Osteoblast (primary cell): ENCODE data around the gene VLDLR. TPM values are rescaled to one million over a fixed set of nuclear protein-coding genes. Genes with fewer than 3 reads are reported as not detected.
A peak's percentile ranks its signal among the peaks of the same experiment; 100 is the strongest.

ENCODE experiments used
- DNase-seq: peaks from one replicate; pipeline ENCODE4 v3.0.0; 2011; ENCODE audit warnings: low spot score, mixed read lengths; ENCODE audit not compliant: insufficient read length; ENCODE audit errors: missing footprints
- H2AFZ ChIP-seq: 2 replicates; pipeline ENCODE4 v1.6.0; 2011; ENCODE audit warnings: mild to moderate bottlenecking, low read length
- H3K27ac ChIP-seq: 2 replicates; pipeline ENCODE4 v1.5.1; 2011; ENCODE audit warnings: mild to moderate bottlenecking, low read depth, low read length, moderate library complexity
- H3K27me3 ChIP-seq: 2 replicates; pipeline ENCODE4 v1.6.0; 2012; ENCODE audit warnings: mild to moderate bottlenecking, control low read depth, inconsistent platforms, low read length, moderate library complexity; ENCODE audit not compliant: insufficient read depth
- H3K36me3 ChIP-seq: 2 replicates; pipeline ENCODE4 v1.5.1; 2011; ENCODE audit warnings: mild to moderate bottlenecking, low read length, control low read depth, moderate library complexity; ENCODE audit not compliant: insufficient read depth
- H3K4me1 ChIP-seq: 2 replicates; pipeline ENCODE4 v1.5.1; 2011; ENCODE audit warnings: mild to moderate bottlenecking, low read length, control low read depth, moderate library complexity; ENCODE audit not compliant: insufficient read depth
- H3K4me2 ChIP-seq: 2 replicates; pipeline ENCODE4 v1.6.0; 2011; ENCODE audit warnings: mild to moderate bottlenecking, low read length; ENCODE audit not compliant: insufficient read depth
- H3K4me3 ChIP-seq: fragments of 200-600 bp; sonication (generic); 3 replicates; pipeline ENCODE4 v1.5.1; 2012; ENCODE audit warnings: mild to moderate bottlenecking, low read length, inconsistent platforms; ENCODE audit not compliant: insufficient read depth
- H3K79me2 ChIP-seq: 2 replicates; pipeline ENCODE4 v1.6.0; 2012; ENCODE audit warnings: mild to moderate bottlenecking, low read length, control low read depth, inconsistent platforms; ENCODE audit not compliant: insufficient read depth
- H3K9me3 ChIP-seq: 2 replicates; pipeline ENCODE4 v1.5.1; 2011; ENCODE audit warnings: low read depth, low read length, control low read depth
- H4K20me1 ChIP-seq: 2 replicates; pipeline ENCODE4 v1.6.0; 2012; ENCODE audit warnings: mild to moderate bottlenecking, low read length, control low read depth; ENCODE audit not compliant: insufficient read depth
- CTCF ChIP-seq: IDR thresholded peaks from 2 replicates; pipeline ENCODE4 v1.5.1; 2011; ENCODE audit warnings: mild to moderate bottlenecking, low read depth, low read length, moderate library complexity; ENCODE audit errors: extremely low read depth
- total RNA-seq: library from RNA; depleted of rRNA; stranded (reverse); fragments of >200 nt; gene quantifications from 2 replicates; pipeline ENCODE4 v1.2.3, GENCODE V29; 2012

The VLDLR gene
- total RNA-seq, 1 donor, result 10.1 TPM

- H3K27me3 ChIP-seq, result no peaks in the 10 kb centered on the region
- no peaks in the 10 kb centered on the region for H4K20me1 ChIP-seq
- no peaks in the 10 kb centered on the region for H3K4me1 ChIP-seq
- no peak overlapping the region for H3K4me3 ChIP-seq
- no peaks in the 10 kb centered on the region for H3K79me2 ChIP-seq
- H3K27ac ChIP-seq, result no peak overlapping the region
- H3K36me3 ChIP-seq, result no peaks in the 10 kb centered on the region
- H3K9me3 ChIP-seq, result no peaks in the 10 kb centered on the region
- no peak for TF ChIP-seq CTCF
- no peak overlapping the region for H3K4me2 ChIP-seq
- no peak for DNase-seq
- H2AFZ ChIP-seq, result no peak overlapping the region
These were observed 21.7 kb upstream of the VLDLR start for GRCh38 chr9:2599896-2600295.

GRCh38 chr9:2600307-2600706, 21.3 kb upstream of the VLDLR start:
- Histone ChIP-seq H3K36me3 (no peaks in the 10 kb centered on the region), H3K27ac (no peak overlapping the region), H4K20me1 (no peaks in the 10 kb centered on the region), H3K4me2 (no peak overlapping the region), H3K79me2 (no peaks in the 10 kb centered on the region), H3K9me3 (no peaks in the 10 kb centered on the region), H3K27me3 (no peaks in the 10 kb centered on the region), H3K4me1 (no peaks in the 10 kb centered on the region), H2AFZ (no peak overlapping the region), H3K4me3 (no peak overlapping the region)
- DNase-seq, result no peak
- TF ChIP-seq CTCF, result peak; percentile 12

GRCh38 chr9:2601785-2602378, 19.7 kb upstream of the VLDLR start:
- Histone ChIP-seq H3K27ac (no peak overlapping the region), H3K27me3 (no peaks in the 10 kb centered on the region), H3K9me3 (no peaks in the 10 kb centered on the region), H2AFZ (no peak overlapping the region), H4K20me1 (no peaks in the 10 kb centered on the region), H3K4me1 (no peaks in the 10 kb centered on the region), H3K36me3 (no peaks in the 10 kb centered on the region), H3K79me2 (no peaks in the 10 kb centered on the region), H3K4me2 (no peak overlapping the region), H3K4me3 (no peak overlapping the region)
- no peak for TF ChIP-seq CTCF
- DNase-seq, result no peak

- Histone ChIP-seq H3K9me3 (no peaks in the 10 kb centered on the region), H3K4me3 (no peak overlapping the region), H2AFZ (no peak overlapping the region), H4K20me1 (no peaks in the 10 kb centered on the region), H3K4me2 (no peak overlapping the region), H3K4me1 (no peaks in the 10 kb centered on the region), H3K36me3 (no peaks in the 10 kb centered on the region), H3K79me2 (no peaks in the 10 kb centered on the region), H3K27me3 (no peaks in the 10 kb centered on the region), H3K27ac (no peak overlapping the region)
- TF ChIP-seq CTCF, result no peak
- DNase-seq, result no peak
These were observed 18.9 kb upstream of the VLDLR start for GRCh38 chr9:2602704-2603116.
